GM12878 (cell line): ENCODE data around the gene EYS. TPM values are rescaled to one million over a fixed set of nuclear protein-coding genes. Genes with fewer than 3 reads are reported as not detected.

ENCODE experiments used
- ATAC-seq: fragments of 200-7000 bp; cut with Tn5 transposase; 3 replicates; pipeline ENCODE4 v1.9.1; 2020; ENCODE audit warnings: mild to moderate bottlenecking, moderate library complexity
- BruUV-seq: library from RNA; stranded (reverse); fragments of 400-500 nt; replicated peaks from 2 replicates; lab custom pipeline; 2021; lab: Mats Ljungman, UMichigan
- CTCF ChIA-PET: fragments of 300-600 bp; sonication (Branson Sonifier 250); formaldehyde crosslinking; extraction: SDS; loops from one replicate; lab custom pipeline; 2021; ENCODE audit warnings: inconsistent platforms; lab: Yijun Ruan, JAX
- POLR2A ChIA-PET: fragments of 350-600 bp; formaldehyde crosslinking; extraction: SDS; loops from one replicate; lab custom pipeline; 2021; ENCODE audit warnings: inconsistent platforms; lab: Charles Lee
- RAD21 ChIA-PET: fragments of 300-600 bp; sonication (Branson Sonifier 250); formaldehyde crosslinking; loops from one replicate; lab custom pipeline; 2023; ENCODE audit warnings: antibody characterized with exemption; ENCODE audit not compliant: unreplicated experiment; lab: Charles Lee
- SMC1A ChIA-PET: fragments of 300-600 bp; sonication (Branson Sonifier 250); formaldehyde crosslinking; loops from one replicate; lab custom pipeline; 2023; ENCODE audit not compliant: unreplicated experiment, uncharacterized antibody; lab: Charles Lee
- DNase-seq: peaks from one replicate; pipeline ENCODE4 v3.0.0-alpha.2; 2011; ENCODE audit warnings: low read depth, low spot score
- FAIRE-seq: peaks from 3 replicates; lab custom pipeline; 2011; peaks lifted over from hg19 to GRCh38; lab: Jason Lieb, UNC
- H2AFZ ChIP-seq: 2 replicates; pipeline ENCODE4 v1.6.0; 2011; ENCODE audit warnings: low read depth, low read length, control low read depth; ENCODE audit not compliant: control insufficient read depth
- H3K27ac ChIP-seq: 2 replicates; pipeline ENCODE4 v1.5.1; 2011; ENCODE audit warnings: control low read depth; ENCODE audit not compliant: control insufficient read depth, insufficient read depth
- H3K27me3 ChIP-seq, 2 experiments: replicated peaks in 1 of 2; 2 replicates each; pipeline versions ENCODE4 v1.6.0 to v1.6.1; 2011; ENCODE audit warnings: low read length in 1 of 2; ENCODE audit not compliant: control insufficient read depth in 2 of 2, insufficient read depth in 2 of 2
- H3K36me3 ChIP-seq, 2 experiments: 2 replicates each; pipeline ENCODE4 v1.5.1; 2011; ENCODE audit warnings: low read length in 1 of 2; ENCODE audit not compliant: control insufficient read depth in 2 of 2, insufficient read depth in 2 of 2
- H3K4me1 ChIP-seq: 2 replicates; pipeline ENCODE4 v1.6.1; 2011; ENCODE audit warnings: mild to moderate bottlenecking, low read length, moderate library complexity, mixed read lengths; ENCODE audit not compliant: control insufficient read depth, insufficient read depth
- H3K4me2 ChIP-seq: 2 replicates; pipeline ENCODE4 v1.6.0; 2011; ENCODE audit warnings: control low read depth; ENCODE audit not compliant: control insufficient read depth, insufficient read depth
- H3K4me3 ChIP-seq: fragments of 200-600 bp; sonication (generic); 2 replicates; pipeline ENCODE4 v1.5.1; 2016
- H3K79me2 ChIP-seq: 2 replicates; pipeline ENCODE4 v1.6.0; 2011; ENCODE audit warnings: low read length; ENCODE audit not compliant: control insufficient read depth, insufficient read depth
- H3K9ac ChIP-seq: 2 replicates; pipeline ENCODE4 v1.8.0; 2011; ENCODE audit warnings: low read length, control low read depth, mixed read lengths; ENCODE audit not compliant: control insufficient read depth, insufficient read depth
- H3K9me3 ChIP-seq: replicated peaks from 3 replicates; pipeline ENCODE4 v1.5.1; 2011; ENCODE audit warnings: mild to moderate bottlenecking, low read length; ENCODE audit not compliant: control insufficient read depth, insufficient read depth
- H4K20me1 ChIP-seq: 2 replicates; pipeline ENCODE4 v1.6.0; 2011; ENCODE audit not compliant: control insufficient read depth, insufficient read depth
- CREM ChIP-seq: IDR thresholded peaks from 2 replicates; pipeline ENCODE4 v1.6.1; 2014; ENCODE audit warnings: antibody characterized with exemption, low read depth
- EGR1 ChIP-seq, 2 experiments: IDR thresholded peaks; 1 replicate in 1 of 2; 2 replicates in 1 of 2; pipeline ENCODE4 v1.6.1; 2011 to 2012; ENCODE audit warnings: low read depth in 2 of 2, low read length in 2 of 2, borderline replicate concordance in 1 of 2, mild to moderate bottlenecking in 1 of 2, moderate library complexity in 1 of 2
- GATAD2B ChIP-seq: fragments of 450-650 bp; conservative IDR thresholded peaks from 2 replicates; pipeline ENCODE4 v1.6.1; 2017; ENCODE audit warnings: low read depth, mild to moderate bottlenecking, moderate library complexity
- JUND ChIP-seq: IDR thresholded peaks from 2 replicates; pipeline ENCODE4 v1.6.1; 2012; ENCODE audit warnings: low read depth, mild to moderate bottlenecking, low read length, improper control_type of control experiment, moderate library complexity
- MTA3 ChIP-seq: IDR thresholded peaks from 2 replicates; pipeline ENCODE4 v1.6.1; 2012; ENCODE audit warnings: low read length, inconsistent platforms, borderline replicate concordance
- NR2C2 ChIP-seq: IDR thresholded peaks from 2 replicates; pipeline ENCODE4 v1.6.1; 2011; ENCODE audit warnings: borderline replicate concordance, low read depth; ENCODE audit not compliant: control insufficient read depth, insufficient read length
- SMAD1 ChIP-seq: fragments of 450-650 bp; IDR thresholded peaks from 2 replicates; pipeline ENCODE4 v1.6.1; 2018; ENCODE audit warnings: mild to moderate bottlenecking, low read depth; ENCODE audit not compliant: partially characterized antibody
- SMC3 ChIP-seq: IDR thresholded peaks from 2 replicates; pipeline ENCODE4 v1.6.1; 2011; ENCODE audit warnings: low read length, improper control_type of control experiment, borderline replicate concordance
- WGBS: methylation state at CpG from one replicate; pipeline ENCODE4 v1.1.6; 2016; ENCODE audit warnings: low lambda C conversion rate; ENCODE audit not compliant: insufficient replicate concordance, insufficient coverage; ENCODE audit errors: missing lambda C conversion rate; 5-methylcytosine and 5-hydroxymethylcytosine counted together
- in situ Hi-C: fragments of 300-500 bp; cut with MboI; formaldehyde crosslinking; loops from 9 replicates; pipeline ENCODE4 v1.14.3; 2018; ENCODE audit warnings: mixed read lengths
- intact Hi-C: fragments of 100-400 bp; cut with micrococcal nuclease; formaldehyde crosslinking; loops from one replicate; pipeline ENCODE4 v1.14.2; 2022; ENCODE audit not compliant: unreplicated experiment
- polyA plus RNA-seq, 11 experiments: library from polyadenylated mRNA; depleted of rRNA in 4 of 11; unstranded in 6 of 11; stranded (reverse) in 5 of 11; fragments of >200 nt; fragmentation: Nextera tagmentation in 4 of 11; fragmentation: Illumina TruSeq in 1 of 11; extraction: Ambion mirVana in 4 of 11; extraction: Trizol in 1 of 11; gene quantifications; 1 replicate in 1 of 11; 2 replicates in 10 of 11; pipeline versions ENCODE4 v1.2.1 to v1.2.3, GENCODE V29; 2011 to 2016; ENCODE audit warnings: inconsistent platforms in 2 of 11, missing spikeins in 2 of 11, low read depth in 1 of 11
- total RNA-seq, 4 experiments: library from RNA; depleted of rRNA in 3 of 4; stranded (reverse); fragments of >200 nt in 3 of 4; fragmentation: Illumina TruSeq in 1 of 4; extraction: Trizol in 1 of 4; gene quantifications; 2 replicates each; pipeline versions ENCODE4 v1.2.1 to v1.2.3, GENCODE V29; 2013 to 2021
- TF ChIP-seq, protein P1 (sequence below): fragments of 450-650 bp; IDR thresholded peaks from 2 replicates; pipeline ENCODE4 v1.6.1; 2018; ENCODE audit warnings: borderline replicate concordance, mild to moderate bottlenecking; ENCODE audit not compliant: partially characterized antibody

Gene EYS
- total and polyA plus RNA-seq, 10 of the 15 experiments (the other 5 are each of a cell fraction or from before 2014, with no cell fraction given), result under 0.01 to 0.14 (median 0.02) TPM; not detected in 1

GRCh38 chr6:64404396-64404795 is 1302.6 kb downstream of the EYS start:
- ATAC-seq (no peak), DNase-seq (no peak), FAIRE-seq (no peak)
- H2AFZ ChIP-seq, result no peak overlapping the region
- no TSS peak for BruUV-seq
- ChIA-PET SMC1A (no interaction called here), RAD21 (no interaction called here), CTCF (no interaction called here), POLR2A (no interaction called here)
- no peaks in the 10 kb centered on the region for H4K20me1 ChIP-seq
- TF ChIP-seq SMC3, result no peak
- no peak for TF ChIP-seq CREM
- TF ChIP-seq GATAD2B, result no peak
- TF ChIP-seq MTA3, result no peak
- TF ChIP-seq, protein P1, sequence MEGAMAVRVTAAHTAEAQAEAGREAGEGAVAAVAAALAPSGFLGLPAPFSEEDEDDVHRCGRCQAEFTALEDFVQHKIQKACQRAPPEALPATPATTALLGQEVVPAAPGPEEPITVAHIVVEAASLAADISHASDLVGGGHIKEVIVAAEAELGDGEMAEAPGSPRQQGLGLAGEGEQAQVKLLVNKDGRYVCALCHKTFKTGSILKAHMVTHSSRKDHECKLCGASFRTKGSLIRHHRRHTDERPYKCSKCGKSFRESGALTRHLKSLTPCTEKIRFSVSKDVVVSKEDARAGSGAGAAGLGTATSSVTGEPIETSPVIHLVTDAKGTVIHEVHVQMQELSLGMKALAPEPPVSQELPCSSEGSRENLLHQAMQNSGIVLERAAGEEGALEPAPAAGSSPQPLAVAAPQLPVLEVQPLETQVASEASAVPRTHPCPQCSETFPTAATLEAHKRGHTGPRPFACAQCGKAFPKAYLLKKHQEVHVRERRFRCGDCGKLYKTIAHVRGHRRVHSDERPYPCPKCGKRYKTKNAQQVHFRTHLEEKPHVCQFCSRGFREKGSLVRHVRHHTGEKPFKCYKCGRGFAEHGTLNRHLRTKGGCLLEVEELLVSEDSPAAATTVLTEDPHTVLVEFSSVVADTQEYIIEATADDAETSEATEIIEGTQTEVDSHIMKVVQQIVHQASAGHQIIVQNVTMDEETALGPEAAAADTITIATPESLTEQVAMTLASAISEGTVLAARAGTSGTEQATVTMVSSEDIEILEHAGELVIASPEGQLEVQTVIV, result no peak
- TF ChIP-seq JUND, result no peak
- TF ChIP-seq EGR1 (IDR thresholded peaks at IDR 0.05; ENCODE audit: borderline replicate concordance in 1 of 2, low read depth in 2 of 2, low read length in 2 of 2), result no peak
- no peak for TF ChIP-seq SMAD1
- no peak for TF ChIP-seq NR2C2
- no peaks in the 10 kb centered on the region for H3K27me3 ChIP-seq
- H3K4me1 ChIP-seq, result no peaks in the 10 kb centered on the region
- no peaks in the 10 kb centered on the region for H3K36me3 ChIP-seq
- WGBS, result 44% methylated on average over 5 of the region's 5 CpGs
- H3K27ac ChIP-seq, result no peak overlapping the region
- no peak overlapping the region for H3K4me2 ChIP-seq
- in situ Hi-C loops (no loop called here), intact Hi-C loops (no loop called here)
- H3K4me3 ChIP-seq, result no peak overlapping the region
- H3K9ac ChIP-seq, result no peak overlapping the region
- no peaks in the 10 kb centered on the region for H3K79me2 ChIP-seq
- no peaks in the 10 kb centered on the region for H3K9me3 ChIP-seq
